Measurements from ENCODE around the gene FAM171A1. TPM values are rescaled to one million over a fixed set of nuclear protein-coding genes. Genes with fewer than 3 reads are reported as not detected.

Gene FAM171A1
- total and polyA plus RNA-seq, 2 of the 13 experiments (the other 11 are each of a cell fraction or from before 2014, with no cell fraction given), result 21.5 to 34.7 TPM

GRCh38 chr10:15167411-15168290, 203.4 kb downstream of the FAM171A1 start (continued):
- TF ChIP-seq ARID5B (CRISPR knock-in tag; IDR thresholded peaks at IDR 0.05), result no peak; the same call in 1 of the 2 replicates
- peak; percentile 9; the same call in 1 of the 2 replicates for TF ChIP-seq RXRA (CRISPR knock-in tag; IDR thresholded peaks at IDR 0.05)
- no peak; the same call in 1 of the 2 replicates for TF ChIP-seq GABPB1 (CRISPR knock-in tag; IDR thresholded peaks at IDR 0.05)
- no peak for TF ChIP-seq HMGA1 (CRISPR knock-in tag; conservative IDR thresholded peaks at IDR 0.05)
- TF ChIP-seq HNRNPL (IDR thresholded peaks at IDR 0.05; ENCODE audit: low read depth, low read length), result peak; percentile 52; the same call in 1 of the 2 replicates
- TF ChIP-seq ZBTB42 (CRISPR knock-in tag; IDR thresholded peaks at IDR 0.05), result no peak
- TF ChIP-seq ZNF121 (CRISPR knock-in tag; IDR thresholded peaks at IDR 0.05), result peak; percentile 54; the same call in 1 of the 2 replicates
- TF ChIP-seq SIX1 (CRISPR knock-in tag; IDR thresholded peaks at IDR 0.05; ENCODE audit: borderline replicate concordance), result no peak
- peak; percentile 20; the same call in 1 of the 2 replicates for TF ChIP-seq TBX2 (CRISPR knock-in tag; IDR thresholded peaks at IDR 0.05; ENCODE audit: borderline replicate concordance)
- 0 out of 2 replicates have a peak, but pooled peaks have one; percentile 16 for TF ChIP-seq KLF12 (CRISPR knock-in tag; IDR thresholded peaks at IDR 0.05; ENCODE audit: borderline replicate concordance)
- peak; percentile 68 for TF ChIP-seq ZFY (CRISPR knock-in tag; IDR thresholded peaks at IDR 0.05)
- TF ChIP-seq ARID4A (CRISPR knock-in tag; IDR thresholded peaks at IDR 0.05; ENCODE audit: borderline replicate concordance), result peak; percentile 41; the same call in 1 of the 2 replicates
- peak; percentile 33; the same call in 1 of the 2 replicates for TF ChIP-seq SAP130 (CRISPR knock-in tag; IDR thresholded peaks at IDR 0.05; ENCODE audit: low read depth)
- no peak for TF ChIP-seq TBL1XR1 (IDR thresholded peaks at IDR 0.05; ENCODE audit: borderline replicate concordance, low read length, partially characterized antibody)
- peak; percentile 59; the same call in 1 of the 2 replicates for TF ChIP-seq MYPOP (CRISPR knock-in tag; IDR thresholded peaks at IDR 0.05)
- TF ChIP-seq PCBP1 (IDR thresholded peaks at IDR 0.05; ENCODE audit: borderline replicate concordance, low read depth, low read length), result no peak
- TF ChIP-seq ZNF441 (CRISPR knock-in tag; IDR thresholded peaks at IDR 0.05; ENCODE audit: borderline replicate concordance), result no peak
- peak; percentile 59 for TF ChIP-seq ZFX (CRISPR knock-in tag; IDR thresholded peaks at IDR 0.05; ENCODE audit: low read depth)
- TF ChIP-seq ZNF816 (CRISPR knock-in tag; IDR thresholded peaks at IDR 0.05; ENCODE audit: borderline replicate concordance), result no peak
